Central memory CD8-positive, alpha-beta T cell (primary cell): ENCODE results near the gene TLCD5.

Experiments used
- ATAC-seq: fragments of 150-1000 bp; cut with Tn5 transposase; replicated peaks from 2 replicates; pipeline ENCODE4 v1.10.0; 2022; ENCODE audit warnings: mild to moderate bottlenecking, moderate FRiP score, moderate number of reproducible peaks; ENCODE audit not compliant: poor library complexity, severe bottlenecking; ENCODE audit errors: extremely low read depth
- DNase-seq, 2 donors: peaks; one replicate each; pipeline ENCODE4 v3.0.0; 2021; ENCODE audit warnings: low spot score in 2 of 2
- H3K27ac Mint-ChIP-seq: one replicate; pipeline ENCODE4 v1.8.0; 2022; ENCODE audit warnings: low read depth, mild to moderate bottlenecking, moderate library complexity, mixed read lengths
- H3K27me3 Mint-ChIP-seq: one replicate; pipeline ENCODE4 v1.8.0; 2022; ENCODE audit warnings: mixed read lengths
- H3K36me3 Mint-ChIP-seq: one replicate; pipeline ENCODE4 v1.8.0; 2022; ENCODE audit warnings: mild to moderate bottlenecking, moderate library complexity, mixed read lengths; ENCODE audit not compliant: insufficient read depth
- H3K4me1 Mint-ChIP-seq: one replicate; pipeline ENCODE4 v1.8.0; 2022; ENCODE audit warnings: mixed read lengths
- H3K4me3 Mint-ChIP-seq: one replicate; pipeline ENCODE4 v1.8.0; 2022; ENCODE audit warnings: mild to moderate bottlenecking, moderate library complexity, mixed read lengths
- H3K9me3 Mint-ChIP-seq: one replicate; pipeline ENCODE4 v1.8.0; 2022; ENCODE audit warnings: mixed read lengths

The TLCD5 gene

DNA sequence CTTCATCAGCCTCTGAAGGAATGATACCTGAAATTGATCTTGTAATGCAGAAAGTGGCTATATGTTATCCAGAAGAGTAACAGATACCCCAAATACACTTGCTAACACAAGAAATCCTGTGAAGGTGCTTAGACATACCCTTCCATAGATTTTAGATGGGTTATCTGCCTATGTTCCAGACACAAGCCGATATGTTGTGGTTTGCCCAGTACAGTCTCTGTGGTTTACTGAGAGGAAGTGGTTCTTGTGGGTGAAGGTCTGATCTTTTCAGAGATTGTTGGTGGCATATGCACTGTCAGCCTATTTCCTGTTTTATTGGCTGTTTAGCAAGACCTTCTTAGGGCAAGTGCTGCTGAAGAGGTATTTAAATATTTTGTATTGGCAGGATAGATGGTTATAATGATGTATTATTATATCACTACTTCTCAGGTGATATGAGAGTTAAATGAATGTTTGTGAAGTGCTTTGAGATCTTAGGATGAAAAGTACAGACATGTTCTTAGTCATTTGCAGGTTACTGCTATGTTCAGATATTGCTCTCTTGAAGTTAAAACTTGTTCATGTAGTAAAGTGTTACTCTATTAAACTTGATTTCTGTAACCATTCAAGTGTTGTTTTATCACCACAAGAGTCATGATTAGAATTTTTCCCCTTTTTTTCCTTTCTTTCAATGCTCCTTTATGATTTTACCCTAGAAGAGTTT, 19.4 kb downstream of the TLCD5 start:
- H3K36me3 Mint-ChIP-seq, result peaks cover 4% of the 10 kb centered on the region
- peak; percentile 95 for ATAC-seq
- H3K27me3 Mint-ChIP-seq, result peaks cover 56% of the 10 kb centered on the region
- H3K4me3 Mint-ChIP-seq, result peak overlapping the region; percentile 45
- peaks cover 33% of the 10 kb centered on the region for H3K4me1 Mint-ChIP-seq
- peak in 1 of 2 donors; percentile 65 for DNase-seq
- H3K9me3 Mint-ChIP-seq, result no peaks in the 10 kb centered on the region
- H3K27ac Mint-ChIP-seq, result peak overlapping the region; percentile 33

DNA sequence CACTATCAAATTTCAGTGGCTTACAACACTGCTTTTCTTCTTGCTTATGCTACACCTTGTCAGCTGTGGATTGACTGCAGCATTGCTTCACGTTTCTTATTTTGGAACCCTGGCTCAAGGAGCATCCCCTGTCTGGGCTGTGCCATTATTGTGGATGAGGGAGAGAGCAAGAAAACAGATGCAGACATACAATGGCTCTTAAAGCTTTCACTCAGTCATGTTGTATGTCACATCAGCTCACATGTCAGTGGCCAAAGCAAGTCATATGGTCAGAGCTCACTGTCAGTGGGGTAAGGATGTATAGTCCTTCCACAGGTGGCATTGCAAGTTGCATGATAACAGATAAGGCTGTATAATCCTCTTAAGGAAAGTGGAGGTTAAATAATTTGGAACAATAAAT, 21.1 kb downstream of the TLCD5 start:
- H3K36me3 Mint-ChIP-seq, result peaks cover 4% of the 10 kb centered on the region
- peaks cover 62% of the 10 kb centered on the region for H3K27me3 Mint-ChIP-seq
- no peak for ATAC-seq
- H3K27ac Mint-ChIP-seq, result no peak overlapping the region
- H3K9me3 Mint-ChIP-seq, result no peaks in the 10 kb centered on the region
- no peak for DNase-seq
- H3K4me3 Mint-ChIP-seq, result no peak overlapping the region
- H3K4me1 Mint-ChIP-seq, result peaks cover 27% of the 10 kb centered on the region

DNA sequence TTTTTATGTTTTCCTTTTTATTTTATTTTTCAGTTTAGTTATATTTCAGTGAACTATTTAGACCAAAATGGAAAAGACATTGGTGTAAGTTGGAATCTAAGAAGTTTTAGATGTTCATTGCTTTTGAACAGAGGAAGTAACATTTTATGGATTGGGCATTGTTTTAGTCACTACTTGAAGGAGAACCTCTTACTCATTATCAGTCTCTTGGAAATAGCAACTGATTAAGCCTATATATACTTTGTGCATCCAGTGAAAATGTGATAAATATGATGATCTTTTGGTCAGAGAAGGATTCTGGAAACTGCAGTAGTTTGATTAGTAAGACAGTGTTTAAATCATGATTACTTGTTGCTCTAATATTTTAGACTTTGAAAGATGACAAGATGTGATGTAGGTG, 25.5 kb downstream of the TLCD5 start:
- ATAC-seq (no peak), DNase-seq (no peak)
- Mint-ChIP-seq H3K27me3 (peaks cover 82% of the 10 kb centered on the region), H3K4me3 (no peak overlapping the region), H3K9me3 (no peaks in the 10 kb centered on the region), H3K36me3 (no peaks in the 10 kb centered on the region), H3K4me1 (peaks cover 19% of the 10 kb centered on the region), H3K27ac (no peak overlapping the region)

DNA sequence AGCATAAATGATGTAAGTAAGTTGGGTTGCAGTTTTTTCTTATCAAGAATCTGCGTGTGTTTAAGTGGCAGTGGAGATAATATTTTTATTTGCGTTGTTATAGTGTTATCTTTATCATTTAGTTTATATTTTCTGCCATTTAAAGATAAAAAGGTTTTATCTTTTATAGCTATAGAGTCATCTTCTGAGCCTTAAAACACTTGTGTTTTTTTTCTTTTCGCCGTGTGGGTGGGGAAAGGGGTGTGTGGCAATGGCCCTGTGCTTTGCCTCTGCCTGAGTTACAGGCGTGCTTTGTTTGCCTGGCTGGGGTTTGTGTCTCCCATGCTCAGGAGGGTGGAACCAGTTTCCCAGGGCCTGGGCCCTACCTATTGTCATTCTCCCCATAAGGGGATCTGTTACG, 27.3 kb downstream of the TLCD5 start:
- Mint-ChIP-seq H3K4me3 (no peak overlapping the region), H3K27ac (no peak overlapping the region), H3K9me3 (no peaks in the 10 kb centered on the region), H3K36me3 (no peaks in the 10 kb centered on the region), H3K4me1 (peaks cover 10% of the 10 kb centered on the region), H3K27me3 (peaks cover 75% of the 10 kb centered on the region)
- DNase-seq (no peak), ATAC-seq (no peak)

DNA sequence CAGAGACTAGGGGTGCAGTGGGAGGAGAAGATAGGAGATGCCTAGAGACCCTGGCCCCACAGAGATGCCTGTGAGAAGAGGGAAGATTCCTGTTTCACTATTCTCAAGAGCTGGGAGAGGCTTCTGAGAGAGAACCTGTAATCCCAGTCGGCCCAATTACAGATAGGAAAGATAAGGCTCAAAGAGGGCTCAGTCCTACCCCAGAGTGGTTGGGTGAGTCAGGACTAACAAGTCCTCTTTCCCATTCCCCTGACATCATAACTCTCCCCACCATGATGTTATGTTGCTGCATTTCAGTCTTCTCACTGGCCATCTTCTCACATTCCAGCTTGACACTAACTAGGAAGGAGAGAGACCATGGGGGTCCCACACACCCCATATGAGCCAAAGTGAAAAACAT, 29.0 kb downstream of the TLCD5 start:
- peaks cover 73% of the 10 kb centered on the region for H3K27me3 Mint-ChIP-seq
- no peak overlapping the region for H3K27ac Mint-ChIP-seq

DNA sequence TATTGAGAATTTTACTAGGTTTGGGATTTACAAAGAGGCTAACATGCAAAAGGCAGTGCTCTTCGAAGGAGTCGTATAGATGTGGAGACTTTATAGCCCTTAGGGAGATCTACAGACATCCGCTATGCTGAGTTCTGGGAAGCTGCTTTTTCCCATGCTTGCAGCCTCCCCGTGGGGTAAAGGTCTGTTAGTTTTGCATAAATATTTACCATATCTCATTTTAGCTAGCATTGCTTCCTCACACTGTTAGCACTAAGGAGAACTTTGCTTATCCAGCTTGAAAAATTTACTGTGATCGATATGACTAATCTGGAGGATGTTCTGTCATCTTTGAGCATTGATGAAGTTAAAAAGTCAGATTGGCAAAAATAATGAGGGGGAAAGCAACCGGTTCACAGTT, 29.7 kb downstream of the TLCD5 start:
- DNase-seq (no peak), ATAC-seq (no peak)
- no peak overlapping the region for H3K27ac Mint-ChIP-seq
- H3K27me3 Mint-ChIP-seq, result peaks cover 66% of the 10 kb centered on the region
- H3K4me3 Mint-ChIP-seq, result no peak overlapping the region
- H3K9me3 Mint-ChIP-seq, result no peaks in the 10 kb centered on the region
- H3K4me1 Mint-ChIP-seq, result peaks cover 12% of the 10 kb centered on the region
- no peaks in the 10 kb centered on the region for H3K36me3 Mint-ChIP-seq

More for the DNA sequence above, 29.0 kb downstream of the TLCD5 start:
- peaks cover 12% of the 10 kb centered on the region for H3K4me1 Mint-ChIP-seq
- H3K36me3 Mint-ChIP-seq, result no peaks in the 10 kb centered on the region
- ATAC-seq (no peak), DNase-seq (no peak)
- no peak overlapping the region for H3K4me3 Mint-ChIP-seq
- H3K9me3 Mint-ChIP-seq, result no peaks in the 10 kb centered on the region

DNA sequence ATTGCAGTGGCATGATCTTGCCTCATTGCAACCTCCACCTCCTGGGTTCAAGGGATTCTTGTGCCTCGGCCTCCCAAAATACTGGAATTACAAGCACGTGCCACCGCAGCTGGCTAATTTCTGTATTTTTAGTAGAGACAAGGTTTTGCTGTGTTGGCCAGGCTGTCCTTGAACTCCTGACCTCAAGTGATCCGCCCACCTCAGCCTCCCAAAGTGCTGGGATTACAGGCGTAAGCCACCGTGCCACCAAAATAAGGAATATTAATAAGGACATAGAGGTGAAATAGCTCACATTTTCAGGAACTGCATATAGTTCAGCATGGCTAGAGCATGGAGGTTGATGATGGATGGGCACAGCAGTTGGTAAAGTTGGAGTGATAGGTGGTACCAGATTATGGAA, 32.5 kb downstream of the TLCD5 start:
- H3K4me1 Mint-ChIP-seq, result peaks cover 12% of the 10 kb centered on the region
- H3K27me3 Mint-ChIP-seq, result peaks cover 40% of the 10 kb centered on the region
- no peak overlapping the region for H3K27ac Mint-ChIP-seq
- H3K36me3 Mint-ChIP-seq, result no peaks in the 10 kb centered on the region
- no peak overlapping the region for H3K4me3 Mint-ChIP-seq
- ATAC-seq (no peak), DNase-seq (no peak)
- no peaks in the 10 kb centered on the region for H3K9me3 Mint-ChIP-seq

DNA sequence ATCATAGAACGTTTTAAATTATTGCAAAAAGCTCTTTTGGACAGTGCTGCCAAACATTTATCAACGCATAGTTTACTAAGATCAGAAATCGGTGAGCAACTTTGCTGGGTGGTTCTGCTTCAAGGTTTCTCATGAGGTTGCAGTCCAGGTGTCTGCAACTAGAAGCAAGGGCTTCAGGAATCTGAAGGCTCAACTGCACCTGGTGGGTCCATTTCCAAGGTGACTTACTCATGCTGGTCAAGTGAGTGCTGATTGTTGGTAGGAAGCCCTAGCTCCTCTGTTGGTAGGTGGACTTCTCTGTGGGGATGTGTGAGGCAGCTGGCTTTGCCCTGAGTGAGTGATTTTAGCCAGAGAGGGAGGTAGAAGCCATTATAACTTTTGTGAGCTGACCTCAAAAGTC, 33.6 kb downstream of the TLCD5 start:
- H3K4me3 Mint-ChIP-seq, result no peak overlapping the region
- no peak for ATAC-seq

DNA sequence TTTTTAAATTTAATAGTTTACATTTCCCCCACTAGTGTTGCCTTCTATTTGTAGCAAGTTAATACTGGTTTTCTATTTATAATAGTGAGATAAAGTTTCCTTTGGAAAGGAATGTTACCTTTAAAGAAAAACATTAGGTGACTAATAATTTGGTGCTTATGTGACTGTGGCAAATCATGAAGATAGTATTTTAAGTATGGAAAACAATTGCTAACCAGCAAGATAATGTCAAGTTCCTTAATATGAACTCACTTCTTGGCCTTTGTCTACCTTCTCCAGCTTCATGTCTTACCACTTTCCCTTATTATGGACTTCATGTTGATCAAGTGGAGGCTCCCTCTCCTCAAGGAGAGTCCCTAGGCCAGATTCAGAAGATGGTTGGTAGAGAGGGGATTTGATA, 38.3 kb downstream of the TLCD5 start:
- no peaks in the 10 kb centered on the region for H3K9me3 Mint-ChIP-seq
- H3K4me3 Mint-ChIP-seq, result no peak overlapping the region
- peaks cover under 1% of the 10 kb centered on the region for H3K27me3 Mint-ChIP-seq
- H3K36me3 Mint-ChIP-seq, result no peaks in the 10 kb centered on the region
- H3K4me1 Mint-ChIP-seq, result no peaks in the 10 kb centered on the region
- no peak overlapping the region for H3K27ac Mint-ChIP-seq
- ATAC-seq (no peak), DNase-seq (no peak)

More for the DNA sequence above, 33.6 kb downstream of the TLCD5 start:
- Mint-ChIP-seq H3K4me1 (peaks cover 9% of the 10 kb centered on the region), H3K27me3 (peaks cover 29% of the 10 kb centered on the region), H3K9me3 (no peaks in the 10 kb centered on the region), H3K36me3 (no peaks in the 10 kb centered on the region), H3K27ac (no peak overlapping the region)
- no peak for DNase-seq

DNA sequence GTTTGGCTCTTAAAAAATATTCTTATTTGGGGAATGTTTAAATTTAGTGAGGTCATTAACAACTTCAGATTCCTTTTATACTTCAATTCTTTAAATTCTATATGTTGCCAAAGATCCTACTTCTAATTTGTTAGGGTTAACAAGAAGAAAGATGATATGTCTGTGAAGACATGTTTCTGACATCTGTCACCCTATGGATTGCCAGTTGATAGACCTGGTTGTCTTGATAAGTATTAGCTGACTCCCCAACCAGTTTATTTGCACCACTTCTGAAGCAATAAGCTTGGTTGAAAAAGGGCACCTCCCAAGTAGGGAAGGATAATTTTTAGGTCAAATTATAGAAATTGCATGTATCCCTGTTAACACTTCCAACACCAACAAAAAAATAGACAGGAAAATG, 40.4 kb downstream of the TLCD5 start:
- Mint-ChIP-seq H3K9me3 (no peaks in the 10 kb centered on the region), H3K4me1 (no peaks in the 10 kb centered on the region), H3K36me3 (no peaks in the 10 kb centered on the region), H3K27ac (no peak overlapping the region), H3K27me3 (no peaks in the 10 kb centered on the region), H3K4me3 (no peak overlapping the region)
- no peak for ATAC-seq
- no peak for DNase-seq

DNA sequence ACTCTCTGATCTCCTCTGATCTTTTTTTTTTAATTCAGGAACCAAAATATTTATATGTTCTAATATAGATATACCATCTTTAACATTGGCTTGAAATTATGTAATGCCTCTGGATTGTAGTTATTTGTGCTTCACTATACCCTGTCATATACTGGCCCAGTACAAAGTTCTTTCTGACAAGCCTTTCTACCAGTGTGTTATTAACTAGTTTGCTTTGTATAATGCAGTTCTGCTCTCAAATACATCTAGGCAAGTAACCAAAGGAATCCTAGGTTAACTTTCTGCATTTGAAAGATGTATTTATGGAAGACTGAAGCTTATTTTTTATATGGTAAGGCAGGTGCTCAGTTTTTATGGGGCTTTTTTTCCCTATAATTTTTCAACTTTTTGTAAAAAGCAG, 47.2 kb downstream of the TLCD5 start:
- ATAC-seq (no peak), DNase-seq (no peak)
- H3K27me3 Mint-ChIP-seq, result no peaks in the 10 kb centered on the region
- no peak overlapping the region for H3K4me3 Mint-ChIP-seq
- H3K27ac Mint-ChIP-seq, result no peak overlapping the region
- H3K9me3 Mint-ChIP-seq, result no peaks in the 10 kb centered on the region
- H3K4me1 Mint-ChIP-seq, result no peaks in the 10 kb centered on the region
- H3K36me3 Mint-ChIP-seq, result no peaks in the 10 kb centered on the region

DNA sequence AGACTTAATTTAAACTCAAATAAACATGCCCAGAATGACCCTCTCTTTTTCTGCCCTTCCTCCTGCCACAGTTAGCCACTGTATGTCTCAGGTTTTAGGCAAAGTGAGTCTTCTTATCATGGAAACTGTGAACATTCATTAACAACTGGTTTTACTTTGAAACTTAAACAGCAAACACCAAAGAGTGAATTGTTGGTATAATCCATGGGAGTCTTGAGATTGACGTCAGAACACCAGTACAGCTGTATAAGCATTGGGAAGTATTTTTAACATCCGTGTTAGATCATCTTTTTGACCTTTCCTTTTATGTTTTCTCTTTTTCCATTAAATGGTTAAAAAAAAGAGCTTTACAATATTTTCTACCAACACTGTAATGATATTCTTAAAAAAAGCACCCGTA, 50.0 kb downstream of the TLCD5 start:
- ATAC-seq (no peak), DNase-seq (no peak)
- no peaks in the 10 kb centered on the region for H3K36me3 Mint-ChIP-seq
- no peaks in the 10 kb centered on the region for H3K4me1 Mint-ChIP-seq
- peaks cover 5% of the 10 kb centered on the region for H3K9me3 Mint-ChIP-seq
- no peak overlapping the region for H3K4me3 Mint-ChIP-seq
- H3K27ac Mint-ChIP-seq, result no peak overlapping the region
- H3K27me3 Mint-ChIP-seq, result no peaks in the 10 kb centered on the region

DNA sequence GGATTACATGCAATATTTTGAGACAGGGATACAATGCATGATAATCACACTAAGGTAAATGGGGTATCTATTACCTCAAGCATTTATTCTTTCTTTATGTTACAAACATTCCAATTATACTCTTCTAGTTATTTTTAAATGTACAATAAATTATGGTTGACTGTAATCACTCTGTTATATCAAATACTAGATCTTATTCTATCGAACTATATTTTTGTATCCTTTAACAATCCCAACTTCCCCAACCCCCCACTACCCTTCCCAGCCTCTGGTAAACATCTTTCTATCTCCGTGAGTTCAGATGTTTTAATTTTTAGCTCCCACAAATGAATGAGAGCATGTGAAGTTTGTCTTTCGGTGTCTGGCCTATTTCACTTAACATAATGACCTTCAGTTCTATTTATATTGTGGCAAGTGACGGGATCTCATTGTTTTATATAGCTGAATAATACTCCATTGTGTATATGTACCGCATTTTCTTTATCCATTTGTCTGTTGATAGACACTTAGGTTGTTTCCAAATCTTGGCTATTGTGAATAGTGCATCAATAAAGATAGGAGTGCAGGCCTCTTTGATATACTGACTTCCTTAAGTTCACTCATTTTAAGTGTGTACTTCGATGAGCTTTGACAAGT, 51.6 kb downstream of the TLCD5 start:
- no peak overlapping the region for H3K4me3 Mint-ChIP-seq
- DNase-seq (no peak), ATAC-seq (no peak)
- no peak overlapping the region for H3K27ac Mint-ChIP-seq
- H3K36me3 Mint-ChIP-seq, result no peaks in the 10 kb centered on the region
- peaks cover 5% of the 10 kb centered on the region for H3K9me3 Mint-ChIP-seq
- peaks cover 10% of the 10 kb centered on the region for H3K4me1 Mint-ChIP-seq
- peaks cover 14% of the 10 kb centered on the region for H3K27me3 Mint-ChIP-seq
